Thyroid gland (tissue), 4 donors: Measurements from ENCODE around the gene PPP2R1A.

Source experiments
- CTCF ChIP-seq, 6 experiments: fragments of 200-600 bp in 3 of 6; fragments of 450-650 bp in 3 of 6; sonication (generic) in 3 of 6; IDR thresholded peaks; one replicate each; pipeline ENCODE4 v1.5.1; 2016 to 2019; ENCODE audit warnings: antibody characterized with exemption in 6 of 6, mild to moderate bottlenecking in 2 of 6, inconsistent platforms in 1 of 6, moderate library complexity in 1 of 6
- POLR2A ChIP-seq, 2 donors: fragments of 450-650 bp; IDR thresholded peaks; one replicate each; pipeline ENCODE4 v1.6.1; 2017; ENCODE audit warnings: antibody characterized with exemption in 2 of 2, mild to moderate bottlenecking in 2 of 2, moderate library complexity in 1 of 2

- TF ChIP-seq POLR2A (IDR thresholded peaks at IDR 0.05) (no peak), CTCF (IDR thresholded peaks at IDR 0.05) (no peak)
These were observed 19.5 kb upstream of the PPP2R1A start for GRCh38 chr19:52170304-52170703.
